Cardiac septum (tissue), 1 donor: ENCODE data around the gene JUND. TPM values are rescaled to one million over a fixed set of nuclear protein-coding genes. Genes with fewer than 3 reads are reported as not detected.

Experiments
- DNase-seq: peaks from one replicate; pipeline ENCODE4 v3.0.0-alpha.2; 2020; ENCODE audit warnings: low spot score
- intact Hi-C: fragments of 100-400 bp; cut with DNase I; formaldehyde crosslinking; loops from one replicate; pipeline ENCODE4 v1.14.0; 2022
- total RNA-seq: library from RNA; stranded (reverse); fragmentation: NEBNext Ultra II Directional; extraction: Animal tissue kit (Norgen Biotek cat#: 25700); gene quantifications from one replicate; pipeline ENCODE4 v1.2.1, GENCODE V29; 2021
- donor health status: DM: no; HTN: no; CAD: no.

The JUND gene
- total RNA-seq, 1 donor from 2014 or later, result 140 TPM

GRCh38 chr19:18310118-18310909 lies 28.9 kb upstream of the JUND start:
- no peak for DNase-seq
- intact Hi-C loops, result no loop called here

- no peak for DNase-seq
- intact Hi-C loops, result no loop called here
Observed at GRCh38 chr19:18309525-18310064, 28.2 kb upstream of the JUND start.

- no peak for DNase-seq
- intact Hi-C loops, result no loop called here
Observed at GRCh38 chr19:18308948-18309325, 27.5 kb upstream of the JUND start.

- intact Hi-C loops, result no loop called here
- DNase-seq, result no peak
Observed at GRCh38 chr19:18308051-18308947, 26.9 kb upstream of the JUND start.

- intact Hi-C loops, result loop anchor here (2.0 kb wide), 1 partner anchor 16 kb away; the partner anchor contains the start of gene LSM4
- no peak for DNase-seq
Observed at GRCh38 chr19:18307271-18307681, 25.9 kb upstream of the JUND start.

GRCh38 chr19:18306888-18307260 lies 25.5 kb upstream of the JUND start:
- intact Hi-C loops, result loop anchor here (2.0 kb wide), 1 partner anchor 16 kb away; the partner anchor contains the start of gene LSM4
- no peak for DNase-seq

GRCh38 chr19:18306209-18306887 lies 24.9 kb upstream of the JUND start:
- intact Hi-C loops, result loop anchor here (2.0 kb wide), 1 partner anchor 16 kb away; the partner anchor contains the start of gene LSM4
- no peak for DNase-seq

GRCh38 chr19:18304458-18305310 lies 23.3 kb upstream of the JUND start:
- intact Hi-C loops, result loop anchor here (1.0 kb wide), 1 partner anchor 23 kb away; the partner anchor contains the start of gene JUND
- peak; percentile 93 for DNase-seq

- DNase-seq, result no peak
- intact Hi-C loops, result loop anchor here (1.0 kb wide), 1 partner anchor 23 kb away; the partner anchor contains the start of gene JUND
Observed at GRCh38 chr19:18304208-18304457, 22.7 kb upstream of the JUND start.

GRCh38 chr19:18301718-18302111 lies 20.3 kb upstream of the JUND start:
- no peak for DNase-seq
- intact Hi-C loops, result no loop called here

- peak; percentile 93 for DNase-seq
- intact Hi-C loops, result no loop called here
Observed at GRCh38 chr19:18300930-18301717, 19.7 kb upstream of the JUND start.

- DNase-seq, result no peak
- intact Hi-C loops, result no loop called here
Observed at GRCh38 chr19:18299654-18300053, 18.2 kb upstream of the JUND start.

GRCh38 chr19:18298601-18299000 lies 17.2 kb upstream of the JUND start:
- no peak for DNase-seq
- intact Hi-C loops, result no loop called here

- intact Hi-C loops, result no loop called here
- DNase-seq, result no peak
Observed at GRCh38 chr19:18297308-18297707, 15.9 kb upstream of the JUND start.

- DNase-seq, result no peak
- intact Hi-C loops, result no loop called here
Observed at GRCh38 chr19:18295034-18295451, 13.6 kb upstream of the JUND start.

GRCh38 chr19:18294467-18294864 lies 13.0 kb upstream of the JUND start:
- DNase-seq, result no peak
- intact Hi-C loops, result no loop called here

GRCh38 chr19:18293642-18294466 lies 12.4 kb upstream of the JUND start:
- DNase-seq, result no peak
- intact Hi-C loops, result no loop called here
